GM06990 (cell line): ENCODE results near the gene IFFO2.

Source experiments
- DNase-seq: peaks from one replicate; pipeline ENCODE4 v3.0.0-alpha.2; 2011; ENCODE audit not compliant: insufficient read length; ENCODE audit errors: extremely low read depth
- H3K27me3 ChIP-seq: replicated peaks from 2 replicates; pipeline ENCODE4 v1.6.0; 2011; ENCODE audit warnings: low read length; ENCODE audit not compliant: control insufficient read depth, insufficient read depth
- H3K36me3 ChIP-seq: 2 replicates; pipeline ENCODE4 v1.5.1; 2011; ENCODE audit warnings: low read length; ENCODE audit not compliant: control insufficient read depth, insufficient read depth
- H3K4me3 ChIP-seq: replicated peaks from 2 replicates; pipeline ENCODE4 v1.5.1; 2011; ENCODE audit warnings: low read depth, mild to moderate bottlenecking, control low read depth, low read length
- CTCF ChIP-seq: IDR thresholded peaks from 2 replicates; pipeline ENCODE4 v1.5.1; 2011; ENCODE audit warnings: low read length, control low read depth, mild to moderate bottlenecking, inconsistent platforms; ENCODE audit not compliant: insufficient read depth, poor library complexity, severe bottlenecking

IFFO2 gene

GRCh38 chr1:18991585-18991984 is 35.1 kb upstream of the IFFO2 start:
- no peak overlapping the region for H3K4me3 ChIP-seq
- no peaks in the 10 kb centered on the region for H3K36me3 ChIP-seq
- no peaks in the 10 kb centered on the region; the same call in 1 of the 2 replicates for H3K27me3 ChIP-seq
- DNase-seq: no peak
- TF ChIP-seq CTCF: no peak

DNA sequence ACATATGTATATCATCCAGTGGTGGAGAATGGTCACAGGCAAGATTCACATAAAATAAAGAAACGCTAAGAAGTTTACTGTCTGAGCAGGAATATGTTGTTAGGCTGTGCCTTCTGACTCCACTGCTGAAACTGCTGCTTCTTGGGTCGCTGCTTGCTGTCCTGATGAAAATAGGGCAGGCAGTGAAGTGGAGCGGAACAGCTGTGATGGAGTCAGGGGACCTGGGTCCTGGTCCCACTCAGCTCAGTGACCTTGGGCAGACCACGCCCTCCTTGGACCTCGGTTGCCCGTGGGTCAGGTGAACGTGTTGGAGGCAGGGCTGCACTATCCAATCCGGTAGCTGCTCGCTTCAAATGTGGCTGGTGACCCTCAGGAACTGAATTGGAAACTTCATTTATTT is 33.4 kb upstream of the IFFO2 start:
- no peaks in the 10 kb centered on the region; the same call in 1 of the 2 replicates for H3K27me3 ChIP-seq
- H3K4me3 ChIP-seq: no peak overlapping the region
- TF ChIP-seq CTCF: no peak
- no peaks in the 10 kb centered on the region for H3K36me3 ChIP-seq
- no peak for DNase-seq

- H3K36me3 ChIP-seq: no peaks in the 10 kb centered on the region
- no peak for DNase-seq
- H3K4me3 ChIP-seq: no peak overlapping the region
- no peak for TF ChIP-seq CTCF
- no peaks in the 10 kb centered on the region; the same call in 1 of the 2 replicates for H3K27me3 ChIP-seq
Observed at GRCh38 chr1:18989176-18989799, 32.8 kb upstream of the IFFO2 start.

- Histone ChIP-seq H3K36me3 (no peaks in the 10 kb centered on the region), H3K27me3 (no peaks in the 10 kb centered on the region), H3K4me3 (no peak overlapping the region)
- no peak for TF ChIP-seq CTCF
- no peak for DNase-seq
Observed at GRCh38 chr1:18981242-18981641, 24.8 kb upstream of the IFFO2 start.

- Histone ChIP-seq H3K27me3 (no peaks in the 10 kb centered on the region; the same call in 1 of the 2 replicates), H3K4me3 (no peak overlapping the region), H3K36me3 (no peaks in the 10 kb centered on the region)
- TF ChIP-seq CTCF: no peak
- no peak for DNase-seq
Observed at GRCh38 chr1:18978706-18979105, 22.2 kb upstream of the IFFO2 start.

GRCh38 chr1:18977428-18977827 is 21.0 kb upstream of the IFFO2 start:
- no peak for DNase-seq
- TF ChIP-seq CTCF: no peak
- Histone ChIP-seq H3K27me3 (no peaks in the 10 kb centered on the region; the same call in 1 of the 2 replicates), H3K36me3 (no peaks in the 10 kb centered on the region), H3K4me3 (no peak overlapping the region)
